OCI-LY7 (cell line): ENCODE results near the gene CCDC192. TPM values are rescaled to one million over a fixed set of nuclear protein-coding genes. Genes with fewer than 3 reads are reported as not detected.
"Not testable (repeated sequence)": the region's sequence is repeated elsewhere in the genome, so short reads cannot be mapped to it uniquely, and the experiment has no call there.

Source experiments
- BruUV-seq: library from RNA; stranded (reverse); fragments of 400-500 nt; replicated peaks from 2 replicates; lab custom pipeline; 2021; lab: Mats Ljungman, UMichigan
- CTCF ChIA-PET: fragments of 300-600 bp; sonication (Branson Sonifier 250); formaldehyde crosslinking; loops from one replicate; lab custom pipeline; 2022; ENCODE audit warnings: antibody characterized with exemption; ENCODE audit not compliant: unreplicated experiment; lab: Charles Lee
- POLR2A ChIA-PET: fragments of 300-600 bp; sonication (Branson Sonifier 250); formaldehyde crosslinking; loops from one replicate; lab custom pipeline; 2022; ENCODE audit warnings: antibody characterized with exemption; lab: Charles Lee
- DNase-seq: peaks from one replicate; pipeline ENCODE4 v3.0.0-alpha.2; 2015; ENCODE audit warnings: low spot score
- H2AFZ ChIP-seq: fragments of 200-600 bp; sonication (generic), shearing (Covaris generic); 2 replicates; pipeline ENCODE4 v1.6.1; 2014; ENCODE audit warnings: mild to moderate bottlenecking, antibody characterized with exemption, low read length, moderate library complexity
- H3K27ac ChIP-seq: fragments of 200-600 bp; sonication (generic); 2 replicates; pipeline ENCODE4 v1.5.1; 2014; ENCODE audit warnings: mixed run types, low read depth, mild to moderate bottlenecking, moderate library complexity, low read length, inconsistent platforms; ENCODE audit not compliant: poor library complexity, severe bottlenecking
- H3K36me3 ChIP-seq: fragments of 200-600 bp; sonication (generic); 2 replicates; pipeline ENCODE4 v1.6.1; 2014; ENCODE audit warnings: mild to moderate bottlenecking, antibody characterized with exemption, low read length, moderate library complexity, mixed read lengths; ENCODE audit not compliant: insufficient read depth
- H3K4me1 ChIP-seq: fragments of 200-600 bp; sonication (generic); 2 replicates; pipeline ENCODE4 v1.5.1; 2014; ENCODE audit warnings: mild to moderate bottlenecking, low read length; ENCODE audit not compliant: insufficient read depth, poor library complexity, severe bottlenecking
- H3K4me2 ChIP-seq: fragments of 200-600 bp; sonication (generic); 2 replicates; pipeline ENCODE4 v1.6.1; 2014; ENCODE audit warnings: mild to moderate bottlenecking, low read length
- H3K4me3 ChIP-seq: fragments of 200-600 bp; sonication (generic); 2 replicates; pipeline ENCODE4 v1.5.1; 2014; ENCODE audit warnings: mild to moderate bottlenecking, low read depth, low read length; ENCODE audit not compliant: poor library complexity, severe bottlenecking
- H3K79me2 ChIP-seq: fragments of 200-600 bp; sonication (generic); 2 replicates; pipeline ENCODE4 v1.6.1; 2016; ENCODE audit warnings: low read depth, mild to moderate bottlenecking, low read length, moderate library complexity, mixed read lengths; ENCODE audit not compliant: insufficient read depth
- H3K9me2 ChIP-seq: fragments of 200-600 bp; sonication (generic); 2 replicates; pipeline ENCODE4 v1.6.1; 2016; ENCODE audit warnings: mild to moderate bottlenecking, low read length, mixed read lengths; ENCODE audit not compliant: insufficient read depth
- H3K9me3 ChIP-seq: fragments of 200-600 bp; sonication (generic); 2 replicates; pipeline ENCODE4 v1.6.1; 2014; ENCODE audit warnings: mild to moderate bottlenecking, mixed run types, low read length, mixed read lengths
- H4K20me1 ChIP-seq: fragments of 200-600 bp; sonication (generic); 2 replicates; pipeline ENCODE4 v1.6.1; 2014; ENCODE audit warnings: mild to moderate bottlenecking, antibody characterized with exemption, low read length, moderate library complexity, mixed read lengths; ENCODE audit not compliant: insufficient read depth
- CTCF ChIP-seq: fragments of 200-600 bp; sonication (generic); conservative IDR thresholded peaks from 2 replicates; pipeline ENCODE4 v1.5.1; 2014; ENCODE audit warnings: mild to moderate bottlenecking, antibody characterized with exemption, low read length, moderate library complexity, mixed read lengths
- EZH2phosphoT487 ChIP-seq: fragments of 200-600 bp; sonication (generic); IDR thresholded peaks from 2 replicates; pipeline ENCODE4 v1.6.1; 2018; ENCODE audit warnings: low read depth, borderline replicate concordance, mild to moderate bottlenecking, mixed run types, antibody characterized with exemption, low read length, moderate library complexity, mixed read lengths
- intact Hi-C: fragments of 100-400 bp; cut with micrococcal nuclease; formaldehyde crosslinking; loops from one replicate; pipeline ENCODE4 v1.10.0; 2022; ENCODE audit not compliant: unreplicated experiment
- total RNA-seq, 2 experiments: library from RNA; depleted of rRNA in 1 of 2; stranded (reverse); fragments of >200 nt in 1 of 2; shearing (Covaris generic) in 1 of 2; gene quantifications; 2 replicates each; pipeline ENCODE4 v1.2.3, GENCODE V29; 2014 to 2022

The CCDC192 gene
- total RNA-seq, 2 experiments from 2014 or later, result not detected

GRCh38 chr5:127774221-127774620 lies 71.0 kb downstream of the CCDC192 start:
- POLR2A ChIA-PET, result no interaction called here
- Histone ChIP-seq H3K27ac (no peak overlapping the region), H3K4me2 (no peak overlapping the region), H2AFZ (no peak overlapping the region), H3K4me3 (no peak overlapping the region), H3K79me2 (no peaks in the 10 kb centered on the region), H4K20me1 (no peaks in the 10 kb centered on the region), H3K4me1 (no peaks in the 10 kb centered on the region), H3K36me3 (no peaks in the 10 kb centered on the region), H3K9me3 (no peaks in the 10 kb centered on the region), H3K9me2 (no peaks in the 10 kb centered on the region)
- CTCF ChIA-PET, result no interaction called here
- DNase-seq, result no peak
- TF ChIP-seq CTCF, result no peak
- TF ChIP-seq EZH2phosphoT487, result no peak
- no TSS peak for BruUV-seq
- intact Hi-C loops, result no loop called here

- DNase-seq, result no peak
- no peak overlapping the region for H3K4me3 ChIP-seq
- H3K79me2 ChIP-seq, result no peaks in the 10 kb centered on the region
- no peak overlapping the region for H3K27ac ChIP-seq
- no peaks in the 10 kb centered on the region for H3K36me3 ChIP-seq
- H4K20me1 ChIP-seq, result no peaks in the 10 kb centered on the region
- CTCF ChIA-PET, result no interaction called here
- H3K9me2 ChIP-seq, result no peaks in the 10 kb centered on the region
- intact Hi-C loops, result no loop called here
- no peaks in the 10 kb centered on the region for H3K9me3 ChIP-seq
- H3K4me1 ChIP-seq, result no peaks in the 10 kb centered on the region
- POLR2A ChIA-PET, result interaction anchor here (0.6 kb wide), 1 partner anchor 235 kb away, joined by 3 read pairs; no protein-coding TSS in a partner anchor
- no peak overlapping the region for H2AFZ ChIP-seq
- H3K4me2 ChIP-seq, result no peak overlapping the region
- no TSS peak for BruUV-seq
- no peak for TF ChIP-seq CTCF
- TF ChIP-seq EZH2phosphoT487, result no peak
Measured at GRCh38 chr5:127776477-127776876, 73.3 kb downstream of the CCDC192 start.

GRCh38 chr5:127777957-127778356 lies 74.8 kb downstream of the CCDC192 start:
- no peak for DNase-seq
- no peak overlapping the region for H3K27ac ChIP-seq
- TF ChIP-seq CTCF (no peak), EZH2phosphoT487 (no peak)
- intact Hi-C loops, result no loop called here
- CTCF ChIA-PET, result no interaction called here
- no peaks in the 10 kb centered on the region for H4K20me1 ChIP-seq
- no peaks in the 10 kb centered on the region for H3K9me2 ChIP-seq
- H3K36me3 ChIP-seq, result no peaks in the 10 kb centered on the region
- H3K4me1 ChIP-seq, result no peaks in the 10 kb centered on the region
- no peak overlapping the region for H3K4me2 ChIP-seq
- no peak overlapping the region for H3K4me3 ChIP-seq
- no peak overlapping the region for H2AFZ ChIP-seq
- no peaks in the 10 kb centered on the region for H3K9me3 ChIP-seq
- POLR2A ChIA-PET, result interaction anchor here (0.6 kb wide), 1 partner anchor 120 kb away, joined by 3 read pairs; no protein-coding TSS in a partner anchor
- H3K79me2 ChIP-seq, result no peaks in the 10 kb centered on the region
- BruUV-seq, result no TSS peak

GRCh38 chr5:127782450-127782849 lies 79.3 kb downstream of the CCDC192 start:
- H3K36me3 ChIP-seq, intact Hi-C loops, H3K9me3 ChIP-seq, H3K27ac ChIP-seq, H4K20me1 ChIP-seq, H2AFZ ChIP-seq, H3K4me1 ChIP-seq, BruUV-seq, H3K4me2 ChIP-seq, H3K4me3 ChIP-seq, CTCF ChIA-PET, H3K79me2 ChIP-seq, H3K9me2 ChIP-seq, DNase-seq: not testable (repeated sequence)
- POLR2A ChIA-PET, result interaction anchor here (0.6 to 0.7 kb wide), 4 partner anchors 10 to 890 kb away, joined by 3 to 4 read pairs (median 3); no protein-coding TSS in a partner anchor
